NCI-H1436 (cell line): Measurements from ENCODE around the gene N4BP3.

Experiments used
- DNase-seq: peaks from one replicate; lab custom pipeline; 2025; lab: John Stamatoyannopoulos, UW

The N4BP3 gene

DNA sequence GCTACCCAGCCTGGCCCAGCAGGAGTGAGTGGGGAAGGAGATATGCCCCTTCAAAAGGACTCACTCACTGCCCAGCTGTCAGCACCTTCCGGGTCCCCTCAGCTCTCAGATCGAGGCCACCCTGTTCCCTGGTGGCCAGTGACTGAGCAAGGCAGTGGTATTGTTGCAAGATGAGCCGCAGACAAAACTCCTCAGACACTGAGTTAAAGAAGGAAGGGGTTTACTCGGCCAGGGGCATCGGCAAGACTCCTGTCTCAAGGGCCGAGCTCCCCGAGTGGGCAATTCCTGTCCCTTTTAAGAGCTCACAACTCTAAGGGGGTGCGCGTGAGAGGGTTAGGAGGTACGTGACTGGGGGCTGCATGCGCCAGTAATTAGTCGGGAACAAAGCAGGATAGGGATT is 9.7 kb upstream of the N4BP3 start:
- DNase-seq, result no peak

DNA sequence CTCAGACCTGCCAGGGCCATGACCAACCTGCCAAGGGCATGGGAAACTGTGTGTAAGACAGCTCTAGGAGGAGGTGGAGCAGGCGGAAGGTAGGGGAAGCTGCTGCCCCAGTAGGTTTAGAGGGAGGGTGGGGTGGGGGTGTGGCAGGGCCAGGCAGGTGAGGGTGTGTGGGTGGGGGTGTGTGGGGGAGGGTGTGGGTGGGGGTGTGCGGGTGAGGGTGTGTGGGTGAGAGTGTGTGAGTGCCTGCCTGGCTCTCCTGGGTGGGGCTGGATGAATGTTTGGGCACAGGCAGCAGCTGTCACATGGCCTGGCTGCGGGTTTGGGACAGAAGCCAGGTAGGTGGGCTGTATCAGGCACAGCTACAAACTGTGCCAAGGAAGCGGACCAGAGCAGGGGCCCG is 8.8 kb upstream of the N4BP3 start:
- DNase-seq, result no peak

- DNase-seq, result no peak
Observed at GRCh38 chr5:178106086-178106485, 7.2 kb upstream of the N4BP3 start.

DNA sequence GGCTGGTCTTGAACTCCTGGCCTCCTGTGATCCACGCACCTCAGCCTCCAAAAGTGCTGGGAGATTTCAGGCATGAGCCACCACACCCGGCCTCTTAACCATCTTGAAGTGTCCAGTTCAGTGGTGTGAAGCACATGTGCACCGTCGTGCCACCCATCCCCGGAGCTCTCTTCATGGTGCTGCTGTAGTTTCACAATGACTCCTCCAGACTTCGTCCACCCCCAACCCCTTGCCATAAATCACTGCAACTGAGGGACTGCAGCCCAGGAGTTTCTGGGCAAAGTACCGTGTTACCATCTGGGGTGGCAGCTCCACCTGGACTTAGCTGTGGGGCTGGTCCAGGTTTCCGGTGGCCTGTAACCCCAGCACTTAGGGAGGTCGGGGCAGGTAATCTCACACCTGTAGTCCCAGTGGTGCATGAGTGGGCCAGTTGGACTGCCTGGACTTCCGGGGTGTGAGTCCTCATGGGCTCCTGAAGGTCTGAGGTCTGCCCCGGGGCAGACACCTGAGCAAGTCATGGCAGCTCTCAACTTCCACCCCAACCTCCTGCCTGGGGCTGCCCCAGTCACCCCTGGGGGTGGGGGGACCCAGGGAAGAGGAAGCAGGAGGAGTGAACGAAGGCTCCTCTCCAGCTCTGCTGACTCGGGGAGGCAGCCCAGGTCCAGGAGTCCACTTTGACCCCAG is 6.6 kb upstream of the N4BP3 start:
- DNase-seq, result no peak

GRCh38 chr5:178107756-178108310 is 5.5 kb upstream of the N4BP3 start:
- no peak for DNase-seq

DNA sequence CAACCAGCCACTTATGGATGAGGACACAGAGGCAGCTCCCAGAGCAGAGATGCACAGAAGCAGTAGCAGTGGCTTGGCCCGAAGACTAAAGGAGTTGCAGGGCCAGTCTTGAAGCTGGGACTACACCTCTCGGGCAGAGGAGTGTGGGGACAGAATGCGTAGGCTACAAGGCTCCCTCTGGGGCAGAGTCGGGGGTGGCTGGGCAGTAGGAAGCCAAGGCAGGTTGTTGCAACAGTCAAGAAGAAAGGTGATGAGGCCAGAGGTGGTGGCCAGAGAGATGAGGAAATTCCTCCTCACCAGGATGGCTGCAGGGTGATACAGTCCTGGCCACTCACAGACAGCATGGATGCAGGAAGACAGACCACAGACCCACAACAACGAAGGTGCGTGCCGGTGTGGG is 4.9 kb upstream of the N4BP3 start:
- no peak for DNase-seq

DNA sequence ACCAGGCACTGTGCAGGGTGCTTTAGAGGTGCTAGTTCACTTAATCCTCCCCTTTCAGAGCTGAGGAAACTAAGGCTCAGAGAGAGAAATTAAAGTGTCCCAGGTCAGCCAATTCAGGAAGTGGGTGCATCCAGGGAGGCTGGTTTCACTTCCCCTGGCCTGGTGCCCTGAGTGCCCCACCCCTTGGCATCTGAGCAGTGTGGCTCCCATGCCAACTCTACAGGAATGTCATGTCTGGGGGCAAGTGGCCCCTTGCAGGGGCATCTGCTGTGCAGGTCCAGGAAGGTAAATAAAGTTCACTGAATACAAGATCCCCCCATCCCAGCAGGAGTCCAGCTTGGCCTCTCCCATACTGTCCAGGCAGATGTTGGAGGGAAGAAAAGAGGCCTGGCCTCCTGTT is 4.4 kb upstream of the N4BP3 start:
- no peak for DNase-seq

DNA sequence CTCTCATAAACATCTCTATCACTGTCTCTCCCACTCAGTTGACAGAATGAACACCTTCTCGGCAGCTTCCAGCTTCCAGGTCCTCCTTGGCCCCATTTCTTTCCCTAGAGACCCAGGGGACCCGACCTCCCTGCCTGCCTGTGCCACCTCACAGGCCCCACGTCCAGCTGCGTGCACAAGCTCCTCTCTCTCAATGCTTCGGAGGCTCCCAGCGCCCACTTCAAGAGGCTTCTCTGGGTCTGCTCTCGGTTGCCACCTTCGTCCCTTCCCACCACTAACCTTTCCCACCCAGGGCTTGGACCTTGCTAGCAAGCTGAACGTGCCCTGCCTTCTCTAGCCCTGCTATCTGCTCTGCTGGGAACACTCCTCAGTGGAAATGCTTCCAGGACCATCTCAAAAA is 2.8 kb upstream of the N4BP3 start:
- no peak for DNase-seq

DNA sequence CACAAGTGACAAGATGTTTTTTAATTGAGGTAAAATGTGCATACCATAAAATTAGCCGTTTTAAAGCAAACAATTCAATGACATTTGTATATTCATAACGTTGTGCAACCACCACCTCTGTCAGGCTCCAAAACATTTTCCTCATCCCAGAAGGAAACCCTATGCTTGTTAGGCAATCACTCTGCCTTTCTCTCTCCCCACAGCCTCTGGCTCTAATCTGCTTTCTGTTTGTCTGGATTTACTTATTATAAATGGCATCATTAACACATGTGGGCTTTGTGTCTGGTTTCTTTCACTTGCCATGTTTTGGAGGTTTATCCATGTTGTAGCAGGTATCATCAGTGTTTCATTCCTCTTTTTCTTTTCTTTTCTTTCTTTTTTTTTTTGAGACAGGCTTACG is 1.4 kb upstream of the N4BP3 start:
- no peak for DNase-seq

- DNase-seq, result no peak
Observed at GRCh38 chr5:178112545-178112944, 787 bp upstream of the N4BP3 start.

DNA sequence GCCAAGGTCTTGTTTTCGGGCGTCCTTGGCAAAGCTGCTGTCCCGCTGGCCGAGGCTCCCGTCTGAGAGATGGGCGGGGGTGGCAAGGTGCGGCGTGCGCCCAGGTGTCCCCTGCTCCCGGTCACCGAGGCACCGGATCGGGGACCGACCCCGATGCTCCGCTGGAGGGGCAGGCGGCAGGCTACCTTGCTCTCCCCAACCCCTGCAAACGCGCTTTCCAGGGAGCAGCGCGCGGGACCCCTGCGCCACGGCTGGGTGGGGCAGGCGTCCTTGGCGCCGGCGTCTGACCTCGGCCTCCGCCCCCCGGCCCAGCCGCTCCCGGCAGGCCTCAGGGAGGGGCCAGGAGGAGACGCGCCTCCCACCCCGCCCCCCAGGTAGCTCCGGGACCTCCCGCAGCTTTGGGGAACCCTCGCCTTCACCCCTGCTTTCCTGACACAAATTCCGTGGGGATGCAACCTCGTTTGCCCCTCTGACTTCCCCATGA is 551 bp downstream of the N4BP3 start:
- no peak for DNase-seq

DNA sequence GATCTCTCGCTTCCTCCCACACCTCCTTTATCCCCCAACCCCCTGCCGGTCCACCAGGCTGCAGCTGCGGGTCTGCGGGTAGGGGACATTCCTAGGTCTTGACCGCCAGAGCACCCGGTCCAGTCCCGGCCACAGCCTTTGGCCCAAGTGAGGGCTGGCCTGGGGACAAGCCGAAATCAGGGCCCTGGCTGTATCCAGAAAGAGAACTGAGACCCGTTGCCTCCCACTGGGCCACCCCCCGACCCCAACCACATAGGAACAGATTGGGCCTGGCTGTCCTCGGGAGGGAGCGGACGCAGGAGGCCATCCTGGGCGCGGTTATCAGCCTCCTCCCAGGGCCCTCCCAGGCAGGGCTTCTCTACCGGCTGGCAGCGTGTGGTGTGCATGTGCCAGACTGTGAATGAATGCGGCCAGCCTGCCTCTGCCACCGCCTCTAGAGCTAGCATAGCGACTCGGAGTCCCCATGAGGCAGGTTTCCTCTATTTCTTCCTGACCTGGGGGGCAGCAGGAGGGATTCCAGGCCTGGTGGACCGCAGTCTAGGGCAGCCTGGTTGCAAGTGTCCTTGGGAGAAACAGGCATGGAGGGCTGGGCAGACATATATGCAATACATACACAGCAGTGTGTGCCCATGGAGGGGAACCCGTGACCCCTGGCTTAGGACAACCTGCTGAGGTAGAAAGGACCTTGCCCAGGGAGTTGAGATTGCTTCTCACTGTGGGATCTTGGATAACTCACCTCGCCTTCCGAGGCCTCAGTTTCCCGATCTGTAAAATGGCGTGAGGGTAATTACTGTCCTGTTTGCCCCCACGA is 1.2 kb downstream of the N4BP3 start:
- DNase-seq, result no peak

DNA sequence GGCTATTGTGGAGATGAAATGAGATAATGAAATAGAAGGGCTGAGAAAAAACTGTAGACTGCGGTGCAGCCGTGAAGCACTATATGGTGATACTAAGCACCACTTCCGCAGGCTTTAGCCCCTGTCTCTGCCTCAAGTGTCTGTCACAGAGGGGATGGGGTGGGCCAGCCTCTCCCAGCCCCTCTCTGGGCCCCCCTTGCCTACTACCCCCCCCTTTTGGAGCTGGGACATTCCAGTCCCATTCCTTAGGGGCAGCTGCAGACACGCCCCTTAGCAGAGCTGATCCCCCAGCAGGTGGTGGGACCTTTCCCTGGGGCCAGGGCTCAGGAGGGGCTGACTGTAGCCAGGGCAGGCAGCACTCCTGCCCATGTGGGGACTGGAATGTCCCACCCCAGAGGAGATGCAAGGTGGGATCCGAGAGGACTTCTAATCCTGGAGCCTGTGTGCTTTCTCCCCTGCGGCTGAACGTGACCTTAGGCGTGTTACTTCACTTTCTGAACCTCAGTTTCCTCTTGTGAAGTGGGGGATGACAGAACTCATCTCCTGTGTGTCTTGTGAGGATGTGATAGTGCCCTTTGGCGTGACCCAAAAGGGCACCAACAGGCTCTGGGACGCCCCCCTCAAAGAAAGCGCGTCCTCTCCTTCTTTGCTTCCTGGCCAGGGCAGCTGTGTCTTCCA is 1.9 kb downstream of the N4BP3 start:
- no peak for DNase-seq

- no peak for DNase-seq
Observed at GRCh38 chr5:178115814-178116142, 2.4 kb downstream of the N4BP3 start.

GRCh38 chr5:178116143-178116885 is 3.0 kb downstream of the N4BP3 start:
- DNase-seq, result no peak

DNA sequence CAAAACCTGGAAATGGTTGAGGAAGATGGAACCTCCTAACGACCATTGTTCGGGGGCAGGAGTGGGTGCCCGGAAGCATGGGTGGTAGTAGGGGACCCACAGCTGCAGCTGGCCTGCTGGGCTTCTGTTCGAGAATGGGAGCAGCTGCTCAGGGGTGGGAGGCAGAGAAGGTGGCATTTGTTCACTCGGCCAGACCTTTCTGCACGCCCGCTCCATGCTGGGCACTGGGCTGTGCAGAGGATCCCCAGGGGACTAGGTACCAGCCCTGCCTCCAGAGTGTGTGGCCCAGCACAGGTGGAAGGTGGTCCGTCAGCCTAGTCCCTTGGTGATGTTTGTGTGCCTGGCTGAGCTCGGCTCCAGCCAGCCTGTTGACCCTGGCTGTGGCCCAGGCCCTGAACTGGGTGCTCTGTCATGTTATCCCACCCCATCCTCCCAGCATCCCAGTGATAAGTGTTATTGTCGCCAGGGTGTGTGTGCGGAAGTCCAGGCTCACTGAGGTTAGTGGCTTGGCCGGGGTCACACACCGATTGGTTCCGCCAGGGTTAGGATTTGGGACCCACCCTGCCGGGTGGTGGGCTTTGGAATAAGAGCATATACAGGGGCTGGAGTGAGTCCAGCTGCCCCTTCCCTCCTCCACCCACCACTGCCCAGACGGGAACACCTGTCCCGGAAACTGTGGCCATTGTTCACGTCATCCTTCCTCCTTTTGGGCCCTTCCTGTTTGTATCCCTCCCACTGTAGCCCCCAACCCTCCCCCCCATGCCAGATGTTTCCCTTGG is 4.8 kb downstream of the N4BP3 start:
- DNase-seq, result no peak

DNA sequence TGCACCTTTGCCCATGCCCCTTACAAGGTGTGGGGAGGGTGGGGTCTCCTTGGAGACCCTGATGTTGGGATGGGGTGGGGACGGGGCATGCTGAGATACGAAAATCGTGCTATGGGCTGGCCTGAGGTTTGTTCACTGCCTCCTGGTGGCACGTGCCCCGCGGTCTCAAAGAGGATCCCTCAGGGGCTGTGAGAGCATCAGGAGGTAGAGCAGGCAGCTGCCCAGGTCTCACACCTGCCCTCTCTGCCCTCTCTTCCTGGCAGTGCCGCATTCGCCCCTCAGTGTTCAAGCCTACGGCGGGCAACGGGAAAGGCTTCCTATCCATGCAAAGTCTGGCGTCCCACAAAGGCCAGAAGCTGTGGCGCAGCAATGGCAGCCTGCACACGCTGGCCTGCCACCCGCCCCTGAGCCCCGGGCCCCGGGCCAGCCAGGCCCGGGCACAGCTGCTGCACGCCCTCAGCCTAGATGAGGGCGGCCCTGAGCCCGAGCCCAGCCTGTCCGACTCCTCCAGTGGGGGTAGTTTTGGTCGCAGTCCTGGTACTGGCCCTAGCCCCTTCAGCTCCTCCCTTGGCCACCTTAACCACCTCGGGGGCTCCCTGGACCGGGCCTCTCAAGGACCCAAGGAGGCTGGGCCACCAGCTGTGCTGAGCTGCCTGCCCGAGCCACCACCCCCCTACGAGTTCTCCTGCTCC is 6.7 kb downstream of the N4BP3 start:
- DNase-seq, result no peak

DNA sequence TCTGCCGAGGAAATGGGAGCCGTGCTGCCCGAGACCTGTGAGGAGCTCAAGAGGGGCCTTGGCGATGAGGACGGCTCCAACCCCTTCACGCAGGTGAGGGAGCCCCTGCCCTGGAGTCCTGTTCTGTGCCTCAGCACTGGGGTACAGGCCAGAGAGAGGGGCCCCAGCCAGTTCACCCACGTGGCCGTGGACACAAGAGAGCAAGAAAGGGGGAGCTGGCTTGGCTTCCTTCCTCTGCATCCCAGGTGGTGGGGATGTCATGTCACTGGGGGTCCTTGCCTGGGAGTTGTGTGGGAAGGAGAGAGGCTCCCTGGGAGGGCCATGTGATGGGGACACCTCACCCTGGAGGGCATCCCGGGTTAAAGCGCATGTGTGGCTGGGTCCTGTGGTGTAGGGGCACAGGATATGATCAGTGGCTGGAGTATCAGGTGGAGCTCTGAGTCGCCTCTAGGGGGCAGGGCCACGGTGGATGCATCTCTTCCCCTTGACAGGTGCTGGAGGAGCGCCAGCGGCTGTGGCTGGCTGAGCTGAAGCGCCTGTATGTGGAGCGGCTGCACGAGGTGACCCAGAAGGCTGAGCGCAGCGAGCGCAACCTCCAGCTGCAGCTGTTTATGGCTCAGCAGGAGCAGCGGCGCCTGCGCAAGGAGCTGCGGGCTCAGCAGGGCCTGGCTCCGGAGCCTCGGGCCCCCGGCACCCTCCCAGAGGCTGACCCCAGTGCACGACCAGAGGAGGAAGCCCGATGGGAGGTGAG is 7.5 kb downstream of the N4BP3 start:
- peak; percentile 71 for DNase-seq

GRCh38 chr5:178121391-178122276 is 8.3 kb downstream of the N4BP3 start:
- DNase-seq, result no peak
